Stimulated activated CD8-positive, alpha-beta memory T cell treated with anti-CD3 and anti-CD28 coated beads, Interleukin-7, amount 100 ng/mL, for 1 hour (primary cell): ENCODE results near the gene TOMM22.

Source experiments
- DNase-seq, 2 donors: peaks; one replicate each; pipeline ENCODE4 v3.0.0-alpha.2; 2020; ENCODE audit warnings: low read depth in 2 of 2

The TOMM22 gene

DNA sequence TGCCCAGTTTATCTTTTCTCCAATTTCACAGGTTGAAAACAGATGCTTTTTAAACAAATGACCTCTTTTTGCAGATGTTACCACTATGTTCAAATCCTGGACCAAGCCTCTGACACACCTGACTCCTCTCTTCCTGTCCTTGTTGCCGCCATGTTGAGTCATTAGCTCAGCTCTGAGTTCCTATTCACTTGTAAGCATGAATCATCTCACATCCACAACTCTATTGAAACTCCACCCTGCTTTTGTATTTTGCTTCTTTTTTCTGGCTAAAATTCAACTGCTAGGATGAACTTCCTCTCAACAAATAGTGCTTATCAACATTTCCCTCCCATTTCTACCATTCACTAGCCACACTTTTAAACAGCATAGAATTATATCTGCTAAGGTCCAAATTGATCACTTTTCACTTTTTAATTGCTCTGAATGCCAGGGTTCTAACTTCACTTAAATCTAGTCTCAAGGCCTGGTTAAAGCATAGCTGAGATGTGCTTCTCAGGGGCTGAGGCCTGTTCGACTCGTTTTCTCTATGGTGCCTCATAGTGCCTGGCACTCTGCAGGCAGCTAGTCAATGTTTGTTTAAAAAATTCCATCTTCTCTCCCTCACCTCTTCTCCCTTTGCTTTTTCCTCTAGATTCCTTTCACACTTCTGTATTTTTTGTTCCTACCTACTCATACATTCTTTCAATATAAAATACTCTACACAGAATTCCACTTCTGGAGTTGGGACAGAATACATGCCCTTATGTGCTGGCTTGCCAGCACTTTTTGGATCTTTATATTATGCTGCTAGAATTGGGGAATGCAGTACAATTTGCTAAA is 15.1 kb downstream of the TOMM22 start:
- DNase-seq, result no peak

DNA sequence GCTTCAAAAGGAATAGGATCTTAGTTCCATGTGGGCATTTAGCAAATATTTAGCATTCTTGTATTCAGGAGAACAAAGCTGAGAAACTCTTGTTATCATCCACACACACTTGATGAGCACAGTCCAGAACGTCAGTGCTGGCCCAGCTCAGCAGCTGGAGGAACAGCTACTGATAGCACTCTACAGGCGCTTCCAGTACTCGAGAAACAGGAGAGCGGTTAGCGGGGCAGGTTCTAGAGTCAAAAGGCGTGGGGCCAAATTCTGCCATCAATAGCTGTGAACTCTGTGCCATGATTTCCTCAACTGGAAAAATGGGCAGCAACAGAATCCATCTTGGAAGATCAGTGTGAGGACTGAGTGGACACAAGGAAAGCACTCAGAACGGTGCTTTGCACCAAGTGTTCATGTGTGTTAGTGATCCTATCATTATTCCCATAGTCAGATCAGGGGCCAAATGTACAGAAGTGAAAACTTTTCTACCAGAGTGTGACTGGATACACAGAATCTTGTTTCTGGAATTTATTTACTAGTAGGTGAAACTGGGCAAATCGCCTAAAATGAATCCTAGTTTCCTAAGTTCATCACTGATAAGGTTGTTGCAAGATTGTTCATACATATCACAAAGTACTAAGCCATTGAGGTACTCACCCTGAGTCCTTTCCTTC is 15.8 kb downstream of the TOMM22 start:
- no peak for DNase-seq

DNA sequence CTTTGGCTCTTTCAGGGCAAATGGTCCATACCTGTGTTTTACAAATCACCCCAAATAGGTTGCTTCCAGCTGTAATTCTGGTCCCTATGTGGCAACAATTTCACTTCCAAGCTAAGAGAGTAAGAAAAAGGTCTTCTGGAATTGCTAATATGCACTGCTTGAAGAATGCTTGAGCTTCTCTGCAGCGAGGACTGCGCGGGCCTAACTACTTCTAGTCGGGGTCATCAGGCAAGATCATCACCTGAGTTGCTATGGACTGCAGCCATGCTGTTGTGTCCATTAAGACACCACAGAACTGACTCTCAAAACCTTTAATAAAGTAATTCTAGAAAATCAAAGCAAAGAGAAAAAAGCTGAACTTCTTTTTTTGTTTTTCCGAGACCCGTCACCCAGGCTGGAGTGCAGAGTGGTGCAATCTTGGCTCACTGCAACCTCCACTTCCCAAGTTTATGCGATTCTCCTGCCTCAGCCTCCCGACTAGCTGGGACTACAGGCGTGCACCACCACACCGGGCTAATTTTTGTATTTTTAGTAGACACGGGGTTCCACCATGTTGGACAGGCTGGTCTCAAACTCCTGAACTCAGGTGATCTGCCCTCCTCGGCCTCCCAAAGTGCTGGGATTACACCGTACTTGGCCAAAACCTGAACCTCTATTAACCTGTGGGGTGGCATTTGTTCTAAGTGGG is 16.8 kb downstream of the TOMM22 start:
- DNase-seq, result no peak

DNA sequence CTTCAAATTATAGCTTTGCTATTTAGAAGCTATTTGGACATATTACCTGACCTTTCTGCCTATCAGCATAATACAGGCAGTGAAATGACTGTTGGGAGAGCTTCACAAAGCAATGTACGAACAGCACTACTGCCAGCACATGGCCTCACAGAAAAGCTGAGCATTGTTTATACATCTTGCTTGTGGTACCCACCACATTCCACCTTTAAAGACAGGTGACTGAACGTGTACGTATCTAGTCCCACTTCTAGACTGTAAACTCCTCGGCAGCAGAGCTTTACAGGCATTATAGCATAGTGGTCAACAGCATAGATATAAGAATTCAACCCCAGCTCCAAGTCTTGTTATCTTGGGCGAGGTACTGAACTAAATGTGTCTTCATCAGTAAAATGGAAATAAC is 17.4 kb downstream of the TOMM22 start:
- no peak for DNase-seq

DNA sequence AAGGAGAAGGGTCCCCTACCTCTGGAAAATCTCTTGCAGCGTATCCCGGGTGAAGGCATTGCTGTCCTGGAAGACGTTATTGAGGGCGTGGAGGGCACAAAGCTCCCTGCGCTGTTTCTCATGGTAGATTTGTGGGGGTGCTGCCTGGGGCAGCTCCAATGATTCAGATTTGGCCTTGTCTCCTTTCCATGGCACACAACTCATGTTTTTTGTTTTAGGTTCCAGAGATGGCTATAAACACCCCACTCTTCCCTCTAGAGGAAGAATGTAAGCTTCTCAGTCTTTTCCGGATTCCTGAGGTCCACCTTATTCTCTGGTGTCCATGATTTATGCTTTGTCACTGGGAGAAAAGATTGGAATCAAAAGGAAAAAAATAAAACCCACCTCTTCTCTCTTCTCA is 18.0 kb downstream of the TOMM22 start:
- no peak for DNase-seq

DNA sequence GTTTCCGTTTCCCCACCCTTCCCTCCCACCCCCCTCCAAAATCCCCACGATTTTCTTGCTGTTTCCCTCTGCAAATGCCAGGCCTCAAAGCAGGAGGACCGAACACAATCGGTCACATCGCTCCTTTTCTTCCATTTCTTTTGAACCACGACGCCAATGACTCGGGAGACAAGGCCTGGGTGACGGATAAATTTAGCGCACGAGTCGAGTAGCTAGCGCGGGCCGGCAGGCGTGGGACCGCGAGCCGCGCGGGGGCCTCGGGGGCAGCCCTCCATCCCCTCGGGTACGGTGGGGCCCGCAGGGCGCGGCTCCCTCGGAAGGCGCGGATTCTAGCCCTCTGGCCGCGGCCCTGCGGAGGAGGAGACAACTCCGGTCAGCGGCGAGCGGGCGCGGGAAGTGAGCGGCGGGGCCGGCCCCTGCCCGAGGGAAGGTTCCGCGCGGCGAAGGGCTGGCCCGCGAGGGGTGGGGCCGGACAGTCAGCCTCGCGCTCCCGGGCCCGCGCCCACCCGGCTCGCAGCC is 18.6 kb downstream of the TOMM22 start:
- no peak for DNase-seq

DNA sequence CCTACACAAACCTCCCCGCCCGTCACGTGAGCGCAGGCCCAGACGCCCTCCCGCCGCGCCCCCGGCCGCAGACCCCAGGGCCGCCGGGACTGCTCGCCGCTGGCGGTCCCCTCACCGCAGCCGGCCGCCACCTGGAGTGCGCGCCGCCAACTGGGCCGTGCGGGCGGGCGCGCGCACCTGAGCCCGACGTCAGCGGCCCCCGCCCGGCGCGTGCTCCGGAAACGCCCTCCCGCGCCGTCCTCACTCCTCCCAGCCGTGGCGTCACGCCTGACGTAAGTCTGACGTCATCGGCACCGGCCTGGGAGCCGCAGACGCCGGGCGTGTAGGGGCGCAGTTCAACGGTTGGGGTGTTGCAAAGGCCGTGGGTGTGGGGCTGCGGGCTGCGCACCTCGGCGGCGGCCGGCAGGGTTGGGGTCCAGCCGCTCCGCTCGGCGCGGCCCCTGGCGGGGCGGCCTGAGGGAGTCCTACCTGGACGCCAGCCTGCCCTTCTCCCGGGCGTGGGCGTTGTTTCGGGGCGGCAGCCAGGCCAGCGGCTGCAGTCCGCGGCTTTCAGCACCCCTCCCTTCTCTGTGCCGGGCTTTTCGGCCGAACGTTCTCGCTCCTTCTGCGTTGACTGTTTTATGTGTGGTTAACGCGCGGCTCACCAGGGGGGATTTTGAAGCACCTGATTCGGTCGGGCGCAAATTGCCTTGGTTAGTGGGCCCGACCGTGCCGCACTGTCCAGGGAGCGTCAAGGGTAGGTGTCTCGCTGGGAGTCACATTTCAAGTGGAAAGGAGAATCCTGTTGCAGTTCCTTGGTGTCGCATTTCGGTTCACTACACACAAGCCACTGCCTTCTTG is 19.3 kb downstream of the TOMM22 start, which contains the start of gene JOSD1:
Gene JOSD1, minus strand, starts transcription at position 155 of the 840 bp plus-strand sequence. CDS start 956 bp downstream, outside the sequence.
- peak; percentile 98 to 99 for DNase-seq

DNA sequence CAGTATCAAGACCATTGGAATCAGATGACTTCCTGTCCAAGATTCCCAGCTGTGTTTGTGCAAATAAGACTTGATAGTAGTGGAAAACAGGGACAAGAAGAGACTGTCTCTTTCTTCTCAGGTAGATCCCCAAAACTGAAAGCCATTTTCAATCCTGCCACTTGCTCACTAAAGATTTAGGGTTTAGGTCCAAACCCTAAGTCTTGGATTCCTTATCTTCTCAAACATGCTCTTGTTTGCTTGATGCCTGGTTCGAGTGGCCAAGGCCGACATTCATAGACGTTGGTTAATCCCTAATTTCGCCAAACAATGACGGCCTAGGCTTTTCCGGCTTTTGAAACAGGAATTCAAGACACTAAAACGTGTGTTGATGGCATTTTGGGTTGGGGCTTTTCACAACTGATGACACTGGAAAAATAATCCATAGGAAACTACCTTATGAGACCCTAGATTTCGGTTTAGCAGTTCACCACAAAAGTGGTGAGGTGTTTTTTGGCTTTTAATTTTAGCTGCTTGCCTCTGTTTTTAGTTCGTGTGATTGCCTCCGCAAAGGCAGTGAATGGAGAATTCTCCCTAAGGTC is 23.0 kb downstream of the TOMM22 start:
- no peak for DNase-seq

DNA sequence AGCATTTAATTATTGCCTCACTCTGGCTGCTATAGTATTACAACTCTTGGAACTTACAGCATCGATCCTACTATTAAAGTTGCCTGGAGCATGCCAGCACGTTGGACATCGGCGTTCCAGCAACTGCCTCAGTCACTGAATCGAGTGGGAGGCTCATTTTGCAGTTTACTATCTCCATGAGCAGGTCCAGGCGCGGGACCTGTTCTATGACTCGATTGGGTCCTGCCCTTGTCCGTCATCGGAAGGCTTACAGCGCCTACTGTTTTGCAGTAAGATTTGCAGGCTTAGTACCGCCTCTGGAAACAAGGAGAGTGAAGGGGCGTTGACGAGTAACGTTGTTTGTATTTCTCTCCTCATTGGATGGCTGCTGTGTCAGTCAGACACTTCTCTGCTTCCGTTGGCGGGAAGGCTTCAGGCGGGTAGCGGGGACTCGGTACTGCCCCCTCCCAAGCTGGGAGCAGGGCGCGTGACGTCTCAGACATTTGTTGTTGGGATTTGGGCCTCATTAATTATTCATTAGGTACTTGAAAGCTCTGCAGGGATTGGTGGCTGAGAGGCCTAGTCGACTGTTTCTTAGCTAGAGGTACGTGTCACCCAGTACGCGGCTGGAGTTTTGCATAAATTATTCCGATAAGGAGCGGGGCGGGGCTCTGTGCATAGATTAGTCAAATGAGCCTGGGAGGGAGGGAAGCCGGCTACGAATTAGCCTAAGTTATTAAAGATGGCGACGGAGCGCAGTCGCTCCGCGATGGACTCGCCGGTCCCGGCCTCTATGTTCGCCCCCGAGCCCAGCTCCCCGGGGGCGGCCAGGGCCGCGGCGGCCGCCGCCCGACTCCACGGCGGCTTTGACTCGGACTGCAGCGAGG is 23.7 kb downstream of the TOMM22 start, which contains the start of gene GTPBP1:
Gene GTPBP1, plus strand, starts transcription at position 710 of the 866 bp plus-strand sequence. Its CDS starts 12 bp downstream, at position 722.
- peak; percentile 87 to 89 for DNase-seq

DNA sequence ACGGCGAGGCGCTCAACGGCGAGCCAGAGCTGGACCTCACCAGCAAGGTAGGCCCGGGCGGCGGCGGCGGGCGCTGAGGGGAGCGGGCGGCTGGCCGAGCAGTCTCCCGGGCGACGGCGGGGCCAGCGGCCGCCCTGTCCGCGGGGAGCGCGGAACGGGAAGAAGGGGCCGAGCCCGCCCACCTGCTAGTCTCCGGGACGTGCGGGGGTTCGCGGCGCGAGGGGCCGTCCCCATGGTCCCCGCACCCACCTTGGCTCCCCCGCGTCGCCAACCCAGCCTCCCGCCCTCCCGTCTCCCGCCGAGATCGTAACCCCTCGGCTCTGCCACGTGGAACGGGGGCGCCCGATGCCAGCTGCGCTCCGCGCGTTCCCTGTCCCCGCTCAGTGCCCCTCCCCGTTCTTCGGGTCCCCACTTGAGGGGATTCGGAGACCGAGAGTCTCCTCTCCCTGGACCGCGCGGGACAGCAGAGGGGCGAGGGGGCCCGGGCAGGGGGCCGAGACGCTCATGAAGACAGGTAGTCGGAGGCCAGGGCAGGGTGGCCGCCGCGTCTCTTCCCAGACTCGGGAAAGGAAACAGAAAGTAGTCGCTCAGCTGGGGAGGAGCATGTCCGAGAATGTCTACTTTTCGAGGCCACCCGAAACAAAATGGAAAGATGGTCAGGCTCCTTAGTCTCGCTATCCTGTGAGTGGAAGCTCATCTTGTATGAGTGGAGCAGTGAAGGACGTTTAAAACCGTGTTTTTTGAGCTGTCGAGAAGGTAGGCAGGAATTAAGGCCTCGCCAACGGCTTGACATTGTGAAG is 24.5 kb downstream of the TOMM22 start:
- DNase-seq, result no peak

DNA sequence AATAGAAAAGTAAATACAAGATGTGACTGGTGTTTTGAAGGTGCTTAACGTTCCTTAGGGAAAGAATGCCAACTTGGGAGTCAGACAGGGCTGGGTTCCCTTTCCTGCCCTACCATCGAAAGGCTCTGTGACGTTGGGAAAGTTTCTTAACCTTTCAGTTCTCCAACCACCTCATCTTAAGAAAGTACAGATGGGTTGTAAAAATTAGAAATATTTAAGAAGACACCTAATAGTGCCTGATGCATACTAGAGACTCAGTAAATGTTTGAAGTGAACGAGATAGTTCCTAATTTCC is 25.1 kb downstream of the TOMM22 start:
- DNase-seq, result no peak

DNA sequence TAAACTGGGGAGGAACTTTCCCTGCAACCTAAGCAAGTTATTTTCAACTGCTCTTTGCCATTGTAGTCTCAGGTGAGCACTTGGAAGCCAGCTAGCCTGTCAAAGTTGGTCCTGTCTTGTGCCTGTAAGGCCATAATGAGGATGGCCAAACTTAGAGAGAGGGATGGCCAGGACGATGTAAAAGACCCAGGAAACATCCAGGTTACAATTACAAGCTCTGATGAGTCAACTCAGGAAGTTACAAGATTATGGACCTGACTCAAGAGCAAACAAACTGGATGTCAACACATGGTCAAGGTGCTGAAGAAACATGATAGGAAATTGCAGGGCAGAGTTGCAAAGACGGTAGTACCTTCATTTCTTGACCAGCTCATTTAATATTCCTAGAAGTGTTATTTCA is 25.6 kb downstream of the TOMM22 start:
- DNase-seq, result no peak

DNA sequence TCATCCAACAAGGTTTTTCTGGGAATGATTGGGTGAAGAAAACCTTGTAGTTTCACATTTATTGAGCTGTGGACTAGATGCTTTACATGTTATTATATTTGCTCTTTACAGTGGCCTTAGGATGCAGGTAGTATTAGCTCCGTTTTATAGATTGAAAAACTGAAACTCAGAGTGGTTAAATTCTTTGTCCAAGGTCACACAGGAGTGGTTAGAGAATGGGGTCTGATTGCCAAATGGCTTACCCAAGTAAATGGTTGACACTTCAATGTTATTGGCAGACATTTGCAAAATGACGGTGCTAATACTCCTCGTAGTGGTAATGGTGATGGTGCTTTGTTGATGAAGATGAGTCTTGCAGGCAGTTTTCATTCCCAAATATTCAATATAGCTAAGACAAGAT is 26.2 kb downstream of the TOMM22 start:
- DNase-seq, result no peak

DNA sequence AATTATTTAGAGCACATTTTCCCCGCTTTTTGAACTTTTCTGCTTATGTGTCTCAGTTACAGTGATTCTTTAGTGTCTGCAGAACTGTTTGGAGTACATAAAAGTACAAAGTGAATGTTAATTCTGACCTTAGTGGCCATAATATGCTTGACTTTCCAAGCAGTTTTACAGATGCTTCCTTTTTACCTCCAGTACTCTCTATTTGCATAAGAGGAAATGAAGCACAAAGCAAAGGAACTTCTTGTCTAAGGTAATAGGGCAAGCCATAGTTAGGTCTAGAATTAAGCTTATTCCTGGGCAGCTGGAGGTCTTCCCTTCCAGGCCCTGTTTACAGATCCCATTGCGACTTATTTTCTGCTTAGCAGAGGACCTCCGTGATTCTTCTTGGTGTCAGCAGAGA is 27.5 kb downstream of the TOMM22 start:
- no peak for DNase-seq

DNA sequence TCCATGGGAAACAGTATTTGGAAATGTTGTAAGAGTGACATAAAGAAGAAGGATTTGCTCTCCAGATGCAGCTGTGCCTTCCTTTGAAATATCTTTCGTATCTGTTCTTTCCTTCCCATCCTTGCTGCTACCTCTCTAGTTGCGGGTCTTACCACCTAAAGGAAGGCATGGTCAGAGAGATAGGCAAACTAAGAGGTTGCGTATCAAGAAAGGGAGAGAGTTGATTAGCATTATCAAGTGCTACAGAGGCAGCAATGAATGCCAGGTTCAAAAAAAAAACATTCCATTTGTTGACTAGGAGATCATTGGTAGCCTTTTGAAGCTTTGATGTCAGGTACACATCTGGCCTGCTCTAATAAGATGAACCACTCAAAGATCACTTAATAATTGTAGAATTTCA is 28.6 kb downstream of the TOMM22 start:
- DNase-seq, result no peak

DNA sequence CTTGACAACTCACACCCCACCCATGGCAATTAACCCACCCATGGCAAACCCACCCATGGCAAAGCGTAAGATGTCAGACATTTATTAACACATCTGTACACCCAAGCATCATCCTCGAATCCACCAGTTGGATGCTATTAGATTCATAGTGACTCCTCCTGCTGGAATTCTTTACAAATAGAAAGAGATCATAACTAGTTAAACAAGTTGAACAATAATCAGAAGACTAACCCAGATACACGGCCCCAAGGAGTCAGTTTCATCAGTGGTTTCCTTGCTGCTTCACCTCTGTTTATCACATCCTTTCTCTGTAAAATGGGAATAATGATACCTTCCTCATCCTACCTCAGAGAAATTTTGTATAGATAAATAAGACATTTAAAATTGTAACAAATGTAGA is 29.1 kb downstream of the TOMM22 start:
- no peak for DNase-seq

DNA sequence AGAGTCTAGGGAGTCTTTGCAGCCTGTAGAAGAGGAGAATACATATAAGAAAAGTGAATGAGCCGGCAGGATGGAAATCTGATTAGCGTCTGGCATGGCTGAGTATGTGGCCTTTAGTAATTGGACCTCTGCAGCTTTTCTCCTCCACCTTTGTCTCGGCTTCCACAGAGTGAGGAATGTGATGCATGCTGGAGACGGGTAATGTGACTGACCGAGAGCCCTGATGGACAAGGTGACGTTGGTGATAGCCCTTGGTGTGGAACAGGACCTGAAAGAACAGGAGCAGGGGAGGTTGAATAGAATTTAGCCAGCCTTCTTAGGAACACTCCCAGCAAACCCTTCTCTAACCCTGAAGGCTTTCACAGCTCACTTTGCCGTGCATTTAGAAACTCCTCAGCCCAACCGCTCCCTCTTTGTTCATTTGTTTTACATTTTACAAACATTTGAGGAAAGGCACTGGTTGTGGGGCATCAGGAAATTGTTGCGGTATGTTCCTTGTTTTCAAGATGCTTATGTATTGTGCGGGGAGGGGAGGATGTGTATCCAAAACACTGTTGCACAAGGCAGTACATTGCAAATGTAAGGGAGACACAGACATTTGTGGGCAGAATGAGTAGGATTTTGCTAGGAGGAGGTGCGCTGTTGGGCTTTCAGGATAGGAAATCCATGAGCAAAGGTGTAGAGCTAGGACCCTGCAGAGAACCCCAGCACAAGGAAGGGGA is 30.9 kb downstream of the TOMM22 start:
- DNase-seq, result no peak

DNA sequence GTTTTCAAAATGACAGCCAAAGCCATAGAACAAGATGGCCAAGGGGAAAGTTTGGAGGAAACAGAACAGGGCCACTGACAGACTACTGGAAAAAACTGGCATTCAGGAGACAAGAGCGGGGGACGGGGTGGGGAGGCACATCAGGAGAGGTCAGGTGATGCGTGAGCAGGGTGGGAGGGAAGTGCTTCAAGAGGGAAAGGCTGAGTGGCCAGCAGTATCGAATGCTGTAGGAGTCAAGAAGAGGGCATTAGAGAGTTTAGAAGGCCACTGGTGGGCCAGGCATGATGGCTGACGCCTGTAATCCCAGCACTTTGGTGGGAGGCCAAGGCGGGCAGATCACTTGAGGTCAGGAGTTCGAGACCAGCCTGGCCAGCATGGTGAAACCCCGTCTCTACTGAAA is 32.2 kb downstream of the TOMM22 start:
- DNase-seq, result no peak
